Kidney epithelial cell (primary cell): ENCODE data around the gene ZCCHC7. TPM values are rescaled to one million over a fixed set of nuclear protein-coding genes. Genes with fewer than 3 reads are reported as not detected.

Source experiments
- DNase-seq: peaks from one replicate; pipeline ENCODE4 v3.0.0-alpha.2; 2010; ENCODE audit warnings: low read depth
- H3K27me3 ChIP-seq: 2 replicates; pipeline ENCODE4 v1.6.0; 2011; ENCODE audit warnings: low read length; ENCODE audit not compliant: control insufficient read depth, insufficient read depth
- H3K36me3 ChIP-seq: 2 replicates; pipeline ENCODE4 v1.5.1; 2011; ENCODE audit warnings: low read length; ENCODE audit not compliant: control insufficient read depth, insufficient read depth
- H3K4me3 ChIP-seq: 2 replicates; pipeline ENCODE4 v1.5.1; 2011; ENCODE audit warnings: low read depth, mild to moderate bottlenecking, control low read depth, low read length
- CTCF ChIP-seq: IDR thresholded peaks from 2 replicates; pipeline ENCODE4 v1.5.1; 2011; ENCODE audit warnings: mild to moderate bottlenecking, moderate library complexity, low read length, control low read depth, inconsistent platforms; ENCODE audit not compliant: insufficient read depth, poor library complexity, severe bottlenecking
- total RNA-seq: library from RNA; depleted of rRNA; stranded (reverse); fragments of >200 nt; gene quantifications from 2 replicates; pipeline ENCODE4 v1.2.3, GENCODE V29; 2015

The ZCCHC7 gene
- total RNA-seq, 1 donor from 2014 or later = 18.0 TPM

GRCh38 chr9:37374892-37375291 lies 254.5 kb downstream of the ZCCHC7 start:
- Histone ChIP-seq H3K27me3 (peaks cover 3% of the 10 kb centered on the region), H3K4me3 (no peak overlapping the region), H3K36me3 (no peaks in the 10 kb centered on the region)
- no peak for TF ChIP-seq CTCF
- DNase-seq = no peak

- H3K27me3 ChIP-seq = peaks cover 3% of the 10 kb centered on the region
- H3K36me3 ChIP-seq = no peaks in the 10 kb centered on the region
- TF ChIP-seq CTCF = no peak
- no peak for DNase-seq
- H3K4me3 ChIP-seq = no peak overlapping the region
Measured at GRCh38 chr9:37377688-37378612, 257.6 kb downstream of the ZCCHC7 start.

- no peak for TF ChIP-seq CTCF
- no peak for DNase-seq
- Histone ChIP-seq H3K4me3 (no peak overlapping the region), H3K27me3 (peaks cover 3% of the 10 kb centered on the region), H3K36me3 (no peaks in the 10 kb centered on the region)
Measured at GRCh38 chr9:37378613-37379004, 258.2 kb downstream of the ZCCHC7 start.

GRCh38 chr9:37379835-37380234 lies 259.5 kb downstream of the ZCCHC7 start:
- Histone ChIP-seq H3K27me3 (peaks cover 3% of the 10 kb centered on the region), H3K36me3 (no peaks in the 10 kb centered on the region), H3K4me3 (no peak overlapping the region)
- DNase-seq = no peak
- TF ChIP-seq CTCF = no peak

GRCh38 chr9:37380570-37380969 lies 260.2 kb downstream of the ZCCHC7 start:
- TF ChIP-seq CTCF = no peak
- Histone ChIP-seq H3K27me3 (peaks cover 3% of the 10 kb centered on the region), H3K36me3 (no peaks in the 10 kb centered on the region), H3K4me3 (no peak overlapping the region)
- no peak for DNase-seq
